Esophagus muscularis mucosa (tissue), 4 donors: Measurements from ENCODE around the gene ADAMTS7. TPM values are rescaled to one million over a fixed set of nuclear protein-coding genes. Genes with fewer than 3 reads are reported as not detected.
A peak's percentile ranks its signal among the peaks of the same experiment; 100 is the strongest.
"Not testable (repeated sequence)": the region's sequence is repeated elsewhere in the genome, so short reads cannot be mapped to it uniquely, and the experiment has no call there.

Source experiments
- DNase-seq: peaks from one replicate; pipeline ENCODE4 v3.0.0-alpha.2; 2017; ENCODE audit errors: extremely low spot score
- H3K27ac ChIP-seq, 4 donors: fragments of 200-600 bp; sonication (generic); replicated peaks in 1 of 4; 1 replicate in 3 of 4; 2 replicates in 1 of 4; pipeline ENCODE4 v1.5.1; 2016 to 2019; ENCODE audit warnings: mild to moderate bottlenecking in 1 of 4
- H3K27me3 ChIP-seq, 4 donors: fragments of 200-600 bp; sonication (generic); one replicate each; pipeline versions ENCODE4 v1.5.1 to v1.6.0; 2016 to 2019
- H3K36me3 ChIP-seq, 4 donors: fragments of 200-600 bp; sonication (generic); one replicate each; pipeline ENCODE4 v1.5.1; 2016 to 2019
- H3K4me1 ChIP-seq, 4 donors: fragments of 200-600 bp; sonication (generic); one replicate each; pipeline ENCODE4 v1.5.1; 2016 to 2019
- H3K4me3 ChIP-seq, 4 donors: fragments of 200-600 bp; sonication (generic); 1 replicate in 2 of 4; 2 replicates in 2 of 4; pipeline ENCODE4 v1.5.1; 2016 to 2019; ENCODE audit warnings: mild to moderate bottlenecking in 4 of 4, moderate library complexity in 1 of 4
- H3K9me3 ChIP-seq, 4 donors: fragments of 200-600 bp; sonication (generic); 1 replicate in 3 of 4; 2 replicates in 1 of 4; pipeline ENCODE4 v1.5.1; 2016 to 2019
- CTCF ChIP-seq, 3 experiments: fragments of 200-600 bp in 2 of 3; fragments of 450-650 bp in 1 of 3; sonication (generic) in 2 of 3; IDR thresholded peaks; one replicate each; pipeline ENCODE4 v1.5.1; 2017 to 2019; ENCODE audit warnings: antibody characterized with exemption in 3 of 3, mild to moderate bottlenecking in 2 of 3, moderate library complexity in 1 of 3
- EP300 ChIP-seq: sonication (generic); formaldehyde crosslinking; IDR thresholded peaks from one replicate; pipeline ENCODE4 v1.6.1; 2017; ENCODE audit warnings: antibody characterized with exemption
- POLR2A ChIP-seq: fragments of 450-650 bp; IDR thresholded peaks from one replicate; pipeline ENCODE4 v1.6.1; 2017; ENCODE audit warnings: antibody characterized with exemption, moderate library complexity, mild to moderate bottlenecking, low read depth
- POLR2AphosphoS5 ChIP-seq, 2 donors: sonication (generic); formaldehyde crosslinking; IDR thresholded peaks; one replicate each; pipeline ENCODE4 v1.6.1; 2017; ENCODE audit warnings: antibody characterized with exemption in 2 of 2
- WGBS: methylation state at CpG from one replicate; pipeline ENCODE4 v1.1.5; 2018; 5-methylcytosine and 5-hydroxymethylcytosine counted together
- intact Hi-C: fragments of 100-400 bp; cut with DNase I; formaldehyde crosslinking; loops from one replicate; pipeline ENCODE4 v1.15.1; 2023
- total RNA-seq, 4 donors: library from RNA; depleted of rRNA; stranded (reverse); fragments of >200 nt; gene quantifications; one replicate each; pipeline versions ENCODE4 v1.1.0 to v1.2.1, GENCODE V29; 2016

ADAMTS7 gene
- total RNA-seq, 4 donors from 2014 or later, result 2.0 to 4.6 (median 2.3) TPM

- Histone ChIP-seq H3K36me3 (no peaks in the 10 kb centered on the region), H3K9me3 (no peaks in the 10 kb centered on the region), H3K27me3 (peaks cover 0 to 12% (median 0%) of the 10 kb centered on the region in 4 donors), H3K4me1 (peaks cover 0 to 5% (median 0%) of the 10 kb centered on the region in 4 donors), H3K4me3 (no peak overlapping the region), H3K27ac (no peak overlapping the region)
- intact Hi-C loops, result no loop called here
- DNase-seq, result no peak
- WGBS, result 59% methylated on average over 18 of the region's 23 CpGs
- TF ChIP-seq POLR2AphosphoS5 (IDR thresholded peaks at IDR 0.05), result no peak
- no peak for TF ChIP-seq EP300
- peak in 1 of 3 experiments; percentile 21 for TF ChIP-seq CTCF (IDR thresholded peaks at IDR 0.05)
These were observed 71.0 kb downstream of the ADAMTS7 start for GRCh38 chr15:78739996-78740903.

- H3K36me3 ChIP-seq, result no peaks in the 10 kb centered on the region
- intact Hi-C loops, result no loop called here
- peaks cover 0 to 12% (median 0%) of the 10 kb centered on the region in 4 donors for H3K27me3 ChIP-seq
- peaks cover 0 to 5% (median 0%) of the 10 kb centered on the region in 4 donors for H3K4me1 ChIP-seq
- H3K9me3 ChIP-seq, result no peaks in the 10 kb centered on the region
- H3K4me3 ChIP-seq, result no peak overlapping the region
- no peak for TF ChIP-seq CTCF (IDR thresholded peaks at IDR 0.05)
- TF ChIP-seq POLR2AphosphoS5 (IDR thresholded peaks at IDR 0.05), result no peak
- no peak for TF ChIP-seq POLR2A
- TF ChIP-seq EP300, result no peak
- no peak for DNase-seq
- H3K27ac ChIP-seq, result no peak overlapping the region
- WGBS, result 98% methylated on average over 9 of the region's 9 CpGs
These were observed 72.1 kb downstream of the ADAMTS7 start for GRCh38 chr15:78739206-78739605.

- peaks cover 0 to 12% (median 0%) of the 10 kb centered on the region in 4 donors for H3K27me3 ChIP-seq
- H3K36me3 ChIP-seq, H3K27ac ChIP-seq, H3K9me3 ChIP-seq, H3K4me1 ChIP-seq, H3K4me3 ChIP-seq, DNase-seq, intact Hi-C loops: not testable (repeated sequence)
- peak; percentile 31 to 48 (median 36) for TF ChIP-seq CTCF (IDR thresholded peaks at IDR 0.05)
- 49% methylated on average over 3 of the region's 11 CpGs for WGBS
These were observed 73.2 kb downstream of the ADAMTS7 start for GRCh38 chr15:78737931-78738558.

GRCh38 chr15:78737187-78737820 lies 74.0 kb downstream of the ADAMTS7 start:
- Histone ChIP-seq H3K27me3 (peaks cover 0 to 12% (median 0%) of the 10 kb centered on the region in 4 donors), H3K9me3 (no peaks in the 10 kb centered on the region), H3K4me3 (no peak overlapping the region), H3K4me1 (peaks cover 0 to 5% (median 0%) of the 10 kb centered on the region in 4 donors), H3K36me3 (no peaks in the 10 kb centered on the region), H3K27ac (no peak overlapping the region)
- TF ChIP-seq CTCF (IDR thresholded peaks at IDR 0.05), result no peak
- no peak for TF ChIP-seq POLR2A
- TF ChIP-seq POLR2AphosphoS5 (IDR thresholded peaks at IDR 0.05), result no peak
- TF ChIP-seq EP300, result no peak
- intact Hi-C loops, result no loop called here
- DNase-seq, result no peak
- WGBS, result 91% methylated on average over 9 of the region's 9 CpGs

- intact Hi-C loops, H3K9me3 ChIP-seq, H3K36me3 ChIP-seq, H3K4me3 ChIP-seq, H3K4me1 ChIP-seq, H3K27ac ChIP-seq, DNase-seq: not testable (repeated sequence)
- WGBS, result 73% methylated on average over 4 of the region's 4 CpGs
- H3K27me3 ChIP-seq, result peaks cover 0 to 12% (median 0%) of the 10 kb centered on the region in 4 donors
These were observed 75.0 kb downstream of the ADAMTS7 start for GRCh38 chr15:78736286-78736685.
